ENCODE results near the gene TMEM267. TPM values are rescaled to one million over a fixed set of nuclear protein-coding genes. Genes with fewer than 3 reads are reported as not detected.

TMEM267 gene
- total and polyA plus RNA-seq, 2 experiments from 2014 or later: 6.5 to 11.2 TPM

GRCh38 chr5:43456556-43456955, 27.1 kb downstream of the TMEM267 start:
- H3K27ac ChIP-seq (ENCODE audit: low read depth): no peak overlapping the region
- 0 out of 2 replicates have a peak, but pooled peaks cover 3% of the 10 kb centered on the region for H3K36me3 ChIP-seq (ENCODE audit: insufficient read depth)
- no peaks in the 10 kb centered on the region for H3F3A ChIP-seq (replicated peaks; ENCODE audit: low read depth)
- H3K27me3 ChIP-seq (ENCODE audit: insufficient read depth): no peaks in the 10 kb centered on the region
- no peaks in the 10 kb centered on the region for H4K20me1 ChIP-seq (replicated peaks; ENCODE audit: insufficient read depth)
- H3K27ac Mint-ChIP-seq: no peak overlapping the region
- no peak overlapping the region for H3K4me3 ChIP-seq
- H2AFZ ChIP-seq: no peak overlapping the region
- DNase-seq (ENCODE audit: low spot score) (no peak), ATAC-seq (no peak)
- H3K79me2 ChIP-seq (replicated peaks; ENCODE audit: insufficient read depth): 0 out of 2 replicates have a peak, but pooled peaks cover 2% of the 10 kb centered on the region
- peaks cover 23% of the 10 kb centered on the region for H3K9me3 Mint-ChIP-seq
- H3K4me1 Mint-ChIP-seq: no peaks in the 10 kb centered on the region
- TF ChIP-seq NANOG (IDR thresholded peaks at IDR 0.05; ENCODE audit: borderline replicate concordance): no peak
- no peak for TF ChIP-seq ZNF114 (CRISPR knock-in tag; IDR thresholded peaks at IDR 0.05)
- no peak for TF ChIP-seq CREB1 (CRISPR knock-in tag; IDR thresholded peaks at IDR 0.05; ENCODE audit: low read depth)
- no peak for TF ChIP-seq EZH2phosphoT487 (IDR thresholded peaks at IDR 0.05; ENCODE audit: unreplicated experiment)
- no peak for TF ChIP-seq CTCF (conservative IDR thresholded peaks at IDR 0.05; ENCODE audit: low read depth in 2 of 2)
- TF ChIP-seq, protein P1, sequence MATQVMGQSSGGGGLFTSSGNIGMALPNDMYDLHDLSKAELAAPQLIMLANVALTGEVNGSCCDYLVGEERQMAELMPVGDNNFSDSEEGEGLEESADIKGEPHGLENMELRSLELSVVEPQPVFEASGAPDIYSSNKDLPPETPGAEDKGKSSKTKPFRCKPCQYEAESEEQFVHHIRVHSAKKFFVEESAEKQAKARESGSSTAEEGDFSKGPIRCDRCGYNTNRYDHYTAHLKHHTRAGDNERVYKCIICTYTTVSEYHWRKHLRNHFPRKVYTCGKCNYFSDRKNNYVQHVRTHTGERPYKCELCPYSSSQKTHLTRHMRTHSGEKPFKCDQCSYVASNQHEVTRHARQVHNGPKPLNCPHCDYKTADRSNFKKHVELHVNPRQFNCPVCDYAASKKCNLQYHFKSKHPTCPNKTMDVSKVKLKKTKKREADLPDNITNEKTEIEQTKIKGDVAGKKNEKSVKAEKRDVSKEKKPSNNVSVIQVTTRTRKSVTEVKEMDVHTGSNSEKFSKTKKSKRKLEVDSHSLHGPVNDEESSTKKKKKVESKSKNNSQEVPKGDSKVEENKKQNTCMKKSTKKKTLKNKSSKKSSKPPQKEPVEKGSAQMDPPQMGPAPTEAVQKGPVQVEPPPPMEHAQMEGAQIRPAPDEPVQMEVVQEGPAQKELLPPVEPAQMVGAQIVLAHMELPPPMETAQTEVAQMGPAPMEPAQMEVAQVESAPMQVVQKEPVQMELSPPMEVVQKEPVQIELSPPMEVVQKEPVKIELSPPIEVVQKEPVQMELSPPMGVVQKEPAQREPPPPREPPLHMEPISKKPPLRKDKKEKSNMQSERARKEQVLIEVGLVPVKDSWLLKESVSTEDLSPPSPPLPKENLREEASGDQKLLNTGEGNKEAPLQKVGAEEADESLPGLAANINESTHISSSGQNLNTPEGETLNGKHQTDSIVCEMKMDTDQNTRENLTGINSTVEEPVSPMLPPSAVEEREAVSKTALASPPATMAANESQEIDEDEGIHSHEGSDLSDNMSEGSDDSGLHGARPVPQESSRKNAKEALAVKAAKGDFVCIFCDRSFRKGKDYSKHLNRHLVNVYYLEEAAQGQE (IDR thresholded peaks at IDR 0.05; ENCODE audit: unreplicated experiment): no peak
- TF ChIP-seq EZH2 (IDR thresholded peaks at IDR 0.05; ENCODE audit: low read depth, unreplicated experiment): no peak
- no peak for TF ChIP-seq JUNB (IDR thresholded peaks at IDR 0.05; ENCODE audit: unreplicated experiment)
- TF ChIP-seq STAT1 (IDR thresholded peaks at IDR 0.05; ENCODE audit: unreplicated experiment): no peak
- TF ChIP-seq ZNF331 (CRISPR knock-in tag; IDR thresholded peaks at IDR 0.05; ENCODE audit: low read depth): no peak
- TF ChIP-seq, protein P2, sequence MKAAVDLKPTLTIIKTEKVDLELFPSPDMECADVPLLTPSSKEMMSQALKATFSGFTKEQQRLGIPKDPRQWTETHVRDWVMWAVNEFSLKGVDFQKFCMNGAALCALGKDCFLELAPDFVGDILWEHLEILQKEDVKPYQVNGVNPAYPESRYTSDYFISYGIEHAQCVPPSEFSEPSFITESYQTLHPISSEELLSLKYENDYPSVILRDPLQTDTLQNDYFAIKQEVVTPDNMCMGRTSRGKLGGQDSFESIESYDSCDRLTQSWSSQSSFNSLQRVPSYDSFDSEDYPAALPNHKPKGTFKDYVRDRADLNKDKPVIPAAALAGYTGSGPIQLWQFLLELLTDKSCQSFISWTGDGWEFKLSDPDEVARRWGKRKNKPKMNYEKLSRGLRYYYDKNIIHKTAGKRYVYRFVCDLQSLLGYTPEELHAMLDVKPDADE (IDR thresholded peaks at IDR 0.05): no peak
- no peak for TF ChIP-seq ZNF462 (CRISPR knock-in tag; IDR thresholded peaks at IDR 0.05)
- no peak for TF ChIP-seq POLR2AphosphoS5 (IDR thresholded peaks at IDR 0.05; ENCODE audit: low read depth)
- H3K36me3 Mint-ChIP-seq (ENCODE audit: low read depth): peaks cover 44% of the 10 kb centered on the region
- no peaks in the 10 kb centered on the region for H3K9me2 ChIP-seq (ENCODE audit: insufficient read depth)
- H3K4me3 Mint-ChIP-seq: no peak overlapping the region
- no peaks in the 10 kb centered on the region for H3K27me3 Mint-ChIP-seq (ENCODE audit: insufficient read depth, low read depth, poor library complexity)
- no peaks in the 10 kb centered on the region for H3K4me1 ChIP-seq (ENCODE audit: insufficient read depth)
- no peak overlapping the region for H3K4me2 ChIP-seq
